Immature natural killer cell (primary cell): ENCODE data around the gene SIRT7. TPM values are rescaled to one million over a fixed set of nuclear protein-coding genes. Genes with fewer than 3 reads are reported as not detected.
A peak's percentile ranks its signal among the peaks of the same experiment; 100 is the strongest.

Source experiments
- DNase-seq, 3 donors: peaks; one replicate each; pipeline ENCODE4 v3.0.0; 2022; ENCODE audit warnings: mixed read lengths in 1 of 3
- H3K27ac Mint-ChIP-seq, 6 donors: one replicate each; pipeline ENCODE4 v1.8.0; 2020; ENCODE audit warnings: mixed read lengths in 6 of 6, mild to moderate bottlenecking in 5 of 6, inconsistent platforms in 4 of 6, moderate library complexity in 3 of 6
- H3K27me3 Mint-ChIP-seq, 3 donors: one replicate each; pipeline ENCODE4 v1.8.0; 2020 to 2021; ENCODE audit warnings: low read depth in 3 of 3, mild to moderate bottlenecking in 3 of 3, mixed read lengths in 3 of 3, moderate library complexity in 3 of 3, inconsistent platforms in 1 of 3
- H3K36me3 Mint-ChIP-seq, 3 donors: one replicate each; pipeline ENCODE4 v1.8.0; 2020; ENCODE audit warnings: mixed read lengths in 3 of 3, inconsistent platforms in 2 of 3, mild to moderate bottlenecking in 2 of 3
- H3K4me1 Mint-ChIP-seq, 2 donors: one replicate each; pipeline ENCODE4 v1.8.0; 2020; ENCODE audit warnings: inconsistent platforms in 2 of 2, mild to moderate bottlenecking in 2 of 2, mixed read lengths in 2 of 2, moderate library complexity in 1 of 2
- H3K4me3 Mint-ChIP-seq, 5 donors: one replicate each; pipeline ENCODE4 v1.8.0; 2020; ENCODE audit warnings: mild to moderate bottlenecking in 5 of 5, mixed read lengths in 5 of 5, inconsistent platforms in 3 of 5, moderate library complexity in 3 of 5
- H3K9me3 Mint-ChIP-seq, 6 donors: one replicate each; pipeline ENCODE4 v1.8.0; 2020; ENCODE audit warnings: mild to moderate bottlenecking in 6 of 6, mixed read lengths in 6 of 6, inconsistent platforms in 4 of 6, moderate library complexity in 3 of 6
- polyA plus RNA-seq, 3 donors: library from polyadenylated mRNA; unstranded; fragments of 300-500 nt; fragmentation: Illumina TruSeq; gene quantifications; one replicate each; pipeline ENCODE4 v1.2.3, GENCODE V29; 2021

SIRT7 gene
- polyA plus RNA-seq, 3 donors from 2014 or later = 27.2 to 54.7 (median 36.2) TPM

DNA sequence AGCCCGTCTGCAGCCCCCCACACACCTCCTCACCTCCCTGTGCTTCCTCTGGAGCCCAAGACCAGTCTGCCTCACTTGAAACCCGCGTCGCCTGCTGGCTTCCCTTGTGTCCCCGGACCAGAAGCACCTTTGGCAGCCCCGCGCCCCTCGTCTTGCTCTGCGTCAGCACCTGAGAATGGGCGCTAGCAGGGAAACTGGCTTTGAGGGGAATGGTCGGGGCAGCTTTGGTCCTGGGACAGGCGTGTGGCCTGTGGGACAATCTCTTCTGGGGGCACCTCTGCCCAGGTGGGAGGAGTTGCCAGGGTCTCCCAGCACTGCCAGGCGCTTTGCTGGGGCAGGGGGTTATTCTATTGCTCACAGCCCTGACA lies 13.2 kb upstream of the SIRT7 start:
- H3K27me3 Mint-ChIP-seq = peaks cover 3 to 11% (median 4%) of the 10 kb centered on the region in 3 donors
- no peak overlapping the region for H3K27ac Mint-ChIP-seq
- H3K9me3 Mint-ChIP-seq = no peaks in the 10 kb centered on the region
- H3K4me3 Mint-ChIP-seq = no peak overlapping the region
- no peak for DNase-seq
- H3K4me1 Mint-ChIP-seq = peaks cover 4% of the 10 kb centered on the region in 2 donors
- H3K36me3 Mint-ChIP-seq = no peaks in the 10 kb centered on the region

DNA sequence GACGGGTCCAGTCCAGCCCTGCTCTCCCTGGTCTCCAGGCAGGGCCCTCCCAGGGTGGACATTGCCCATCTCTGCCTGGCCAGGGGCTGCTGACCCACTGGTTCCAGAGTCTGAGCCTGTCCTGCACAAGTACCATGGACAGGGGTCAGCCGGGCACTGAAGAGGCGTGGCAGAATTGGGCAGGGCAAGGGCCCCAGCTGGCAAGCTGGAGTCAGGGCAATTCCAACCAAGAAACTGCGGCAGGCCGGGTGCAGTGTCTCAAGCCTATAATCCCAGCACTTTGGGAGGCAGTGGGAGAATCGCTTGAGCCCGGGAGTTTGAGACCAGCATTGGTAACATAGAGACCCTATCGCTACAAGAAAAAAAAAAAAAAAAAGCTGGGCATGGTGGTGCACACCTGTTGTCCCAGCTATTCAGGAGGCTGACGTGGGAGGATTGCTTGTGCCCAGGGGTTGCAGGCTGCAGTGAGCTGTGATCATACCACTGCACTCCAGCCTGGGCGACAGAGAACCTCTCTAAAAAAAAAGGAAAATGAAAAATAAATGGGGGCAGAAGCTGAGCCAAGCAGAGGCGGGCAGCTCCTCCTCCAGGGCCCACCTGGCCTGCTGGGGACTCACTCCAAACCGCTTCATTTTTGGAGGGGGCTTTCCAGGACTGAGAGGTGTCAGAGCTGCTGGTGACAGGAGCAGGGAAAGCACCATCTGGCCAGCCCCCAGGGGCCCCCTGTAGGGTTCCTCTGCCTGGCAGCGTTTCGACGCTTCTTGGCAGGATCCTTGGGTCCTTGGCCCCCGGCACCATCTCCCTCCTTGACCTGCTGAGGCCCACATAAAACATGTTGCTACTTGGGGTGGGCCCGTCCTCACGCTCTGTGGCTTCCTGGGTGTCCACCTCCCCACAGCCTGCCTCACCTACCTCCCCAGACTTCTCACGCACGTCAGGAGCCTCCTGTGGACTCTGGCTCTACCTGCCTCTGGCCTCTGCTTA lies 12.5 kb upstream of the SIRT7 start:
- Mint-ChIP-seq H3K27me3 (peaks cover 3 to 14% (median 5%) of the 10 kb centered on the region in 3 donors), H3K36me3 (no peaks in the 10 kb centered on the region), H3K4me3 (no peak overlapping the region), H3K4me1 (peaks cover 7 to 10% of the 10 kb centered on the region in 2 donors), H3K9me3 (no peaks in the 10 kb centered on the region), H3K27ac (no peak overlapping the region)
- DNase-seq = no peak

DNA sequence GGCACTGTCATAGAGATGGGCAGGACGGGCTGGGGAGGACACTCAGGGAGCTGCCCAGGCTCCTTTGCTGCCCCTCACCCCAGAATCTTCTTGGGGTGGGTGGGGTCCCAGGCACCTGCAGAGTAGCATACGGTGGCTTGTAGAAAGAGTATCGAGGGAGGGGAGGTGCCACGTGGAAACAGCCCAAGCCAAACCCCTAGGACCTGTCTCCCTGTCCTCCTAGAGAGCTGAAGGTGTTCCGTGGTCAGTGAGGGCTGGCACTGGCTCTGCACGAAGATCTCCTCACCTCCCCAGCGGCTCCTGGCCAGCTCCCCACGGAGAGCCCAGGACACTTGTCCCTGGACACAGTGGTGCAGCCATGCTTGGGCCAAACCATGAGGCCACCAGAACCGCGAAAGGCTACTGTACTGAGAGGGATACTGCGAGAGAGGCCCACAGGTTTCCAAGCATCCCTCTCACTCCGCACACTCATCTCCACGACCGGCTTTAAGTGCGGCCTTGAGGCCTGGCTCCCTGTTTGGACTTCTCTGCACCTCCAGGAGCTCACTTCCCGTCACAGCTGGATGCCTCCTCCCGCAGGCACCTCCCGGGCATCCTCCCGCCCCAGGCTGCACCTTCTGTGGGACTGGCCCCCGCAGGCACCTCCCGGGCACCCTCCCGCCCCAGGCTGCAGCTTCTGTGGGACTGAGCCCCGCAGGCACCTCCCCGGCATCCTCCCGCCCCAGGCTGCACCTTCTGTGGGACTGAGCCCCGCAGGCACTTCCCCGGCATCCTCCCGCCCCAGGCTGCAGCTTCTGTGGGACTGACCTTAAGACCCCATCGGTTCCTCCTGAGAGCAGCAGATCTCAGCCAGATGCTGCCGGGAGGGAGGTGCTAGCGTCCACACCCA lies 11.5 kb upstream of the SIRT7 start:
- Mint-ChIP-seq H3K27me3 (peaks cover 3 to 11% (median 6%) of the 10 kb centered on the region in 3 donors), H3K36me3 (no peaks in the 10 kb centered on the region), H3K9me3 (no peaks in the 10 kb centered on the region), H3K27ac (no peak overlapping the region), H3K4me3 (peak overlapping the region; percentile 41 to 62 (median 46)), H3K4me1 (peaks cover 7 to 11% of the 10 kb centered on the region in 2 donors)
- DNase-seq = no peak

DNA sequence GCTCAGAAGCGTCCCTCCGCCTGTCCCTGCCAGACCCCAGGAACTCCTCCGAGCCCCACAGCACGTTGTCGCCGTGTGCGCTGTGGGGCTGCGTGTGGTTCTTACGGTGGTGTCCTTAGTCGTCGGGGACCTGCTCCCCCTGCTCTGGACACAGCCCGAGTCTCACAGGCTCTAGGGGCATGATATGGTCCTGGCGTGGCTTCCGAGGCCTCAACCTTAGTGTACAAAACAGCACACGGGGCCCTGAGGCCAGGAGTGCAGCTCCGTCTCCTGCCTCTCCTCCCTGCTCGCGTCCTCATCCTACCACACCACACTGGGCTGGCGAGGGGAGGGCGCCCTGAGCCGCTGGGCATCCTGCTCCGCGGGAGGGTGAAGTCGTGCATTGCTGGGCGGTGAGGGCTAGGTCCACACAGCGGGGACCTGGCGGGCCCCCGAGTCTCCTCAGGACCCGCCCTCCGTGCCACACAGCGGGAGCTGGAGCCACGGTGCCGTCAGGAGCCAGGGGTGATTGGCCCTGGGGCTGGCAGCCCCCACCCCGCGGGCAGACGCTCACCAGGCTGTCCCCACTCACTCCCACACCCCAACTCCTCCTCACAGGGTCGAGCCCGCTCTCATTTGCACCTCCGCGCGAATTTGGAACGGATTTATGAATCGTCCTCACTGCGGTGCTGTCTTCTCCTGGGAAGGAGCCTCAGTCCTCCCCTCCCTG lies 10.7 kb upstream of the SIRT7 start:
- H3K9me3 Mint-ChIP-seq = no peaks in the 10 kb centered on the region
- H3K4me1 Mint-ChIP-seq = peaks cover 7 to 11% of the 10 kb centered on the region in 2 donors
- peaks cover 3 to 11% (median 6%) of the 10 kb centered on the region in 3 donors for H3K27me3 Mint-ChIP-seq
- H3K27ac Mint-ChIP-seq = no peak overlapping the region
- H3K36me3 Mint-ChIP-seq = no peaks in the 10 kb centered on the region
- peak overlapping the region; percentile 41 to 62 (median 53) for H3K4me3 Mint-ChIP-seq
- no peak for DNase-seq

DNA sequence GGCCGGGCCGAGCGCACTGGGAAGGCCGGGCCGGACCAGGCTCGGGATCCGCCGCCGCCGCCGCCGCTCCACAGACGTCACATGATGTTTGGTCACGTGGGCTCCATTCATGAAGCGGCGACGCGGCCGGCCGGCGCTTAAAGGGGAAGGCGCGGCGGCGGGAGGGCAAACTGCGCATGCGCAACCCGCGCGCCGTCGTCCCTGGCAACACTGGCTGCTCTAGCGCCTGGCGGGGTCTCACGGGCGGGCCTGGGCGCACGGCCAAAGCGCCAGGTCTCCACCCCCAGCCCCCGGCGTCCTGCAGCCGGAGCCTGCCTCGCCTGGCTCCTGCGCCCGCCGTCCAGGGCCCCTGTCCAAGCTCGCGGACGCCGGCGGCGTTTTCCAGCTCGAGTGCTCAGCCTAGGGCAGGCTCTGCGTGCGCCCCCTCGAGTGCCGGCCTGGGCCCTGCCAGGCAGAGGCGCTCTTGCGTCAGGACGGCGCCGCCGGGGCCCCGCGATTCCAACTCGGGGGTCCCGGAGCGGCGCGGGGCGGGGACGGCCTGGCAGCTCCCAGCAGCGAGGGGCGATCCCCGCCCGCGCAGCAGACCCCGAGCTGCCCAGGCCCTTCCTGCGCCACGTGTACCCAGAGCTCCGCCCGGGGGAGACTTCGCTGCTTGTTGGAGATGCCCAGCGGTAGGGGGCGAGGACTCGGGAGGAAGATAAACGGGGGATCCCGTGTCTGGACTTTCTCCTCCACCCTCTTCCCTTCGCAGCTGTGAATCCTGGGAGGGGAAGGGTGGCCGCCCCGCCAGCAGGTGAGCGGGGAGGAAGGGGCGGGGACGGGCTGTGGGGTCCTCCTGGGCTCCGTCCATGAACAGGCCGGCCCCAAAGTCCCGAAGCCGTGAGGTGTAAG lies 9.9 kb upstream of the SIRT7 start, which contains the start of gene MAFG:
TSS of gene MAFG (minus strand) at position 83 of the 891 bp plus-strand sequence. CDS start 4,550 bp downstream, outside the sequence.
- DNase-seq = peak; percentile 90 to 93 (median 92)
- no peaks in the 10 kb centered on the region for H3K36me3 Mint-ChIP-seq
- peak within 1 kb of the TSS in 5 of 6 donors; percentile 40 to 64 (median 46) for H3K27ac Mint-ChIP-seq
- no peaks in the 10 kb centered on the region for H3K9me3 Mint-ChIP-seq
- H3K4me3 Mint-ChIP-seq = peak within 1 kb of the TSS; percentile 69 to 81 (median 73)
- H3K4me1 Mint-ChIP-seq = peaks cover 7 to 12% of the 10 kb centered on the region in 2 donors
- H3K27me3 Mint-ChIP-seq = peaks cover 3 to 9% (median 6%) of the 10 kb centered on the region in 3 donors

DNA sequence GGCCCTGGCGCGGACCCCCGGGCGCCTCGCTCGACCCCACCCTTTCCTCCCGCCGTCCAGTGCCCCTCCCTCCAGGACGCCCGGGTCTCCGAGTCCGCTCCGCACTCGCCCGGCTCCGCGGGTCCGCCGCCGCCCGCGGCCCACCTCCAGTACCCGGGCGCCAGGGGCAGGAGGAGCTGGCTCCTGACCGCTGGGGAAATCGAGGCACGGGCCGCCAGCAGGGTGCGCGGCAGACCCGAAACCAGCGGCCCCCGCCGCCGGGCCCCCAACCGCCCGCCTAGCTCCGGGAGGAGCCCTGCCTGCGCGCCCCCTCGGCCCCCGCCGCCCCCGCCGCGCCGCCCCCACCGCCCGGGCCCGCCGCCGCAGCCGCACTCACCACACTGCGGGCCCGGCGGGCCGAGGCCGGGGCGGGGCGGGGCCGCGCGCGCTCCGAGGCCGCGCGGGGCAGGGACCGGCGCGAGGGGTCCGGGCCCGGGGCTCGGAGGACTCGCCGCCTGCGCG lies 9.2 kb upstream of the SIRT7 start:
- Mint-ChIP-seq H3K36me3 (no peaks in the 10 kb centered on the region), H3K4me1 (peaks cover 7 to 12% of the 10 kb centered on the region in 2 donors), H3K9me3 (no peaks in the 10 kb centered on the region), H3K4me3 (peak overlapping the region in 4 of 5 donors; percentile 65 to 73 (median 70)), H3K27me3 (peaks cover 3 to 12% (median 6%) of the 10 kb centered on the region in 3 donors), H3K27ac (no peak overlapping the region)
- DNase-seq = peak in 2 of 3 donors; percentile 10 to 26

DNA sequence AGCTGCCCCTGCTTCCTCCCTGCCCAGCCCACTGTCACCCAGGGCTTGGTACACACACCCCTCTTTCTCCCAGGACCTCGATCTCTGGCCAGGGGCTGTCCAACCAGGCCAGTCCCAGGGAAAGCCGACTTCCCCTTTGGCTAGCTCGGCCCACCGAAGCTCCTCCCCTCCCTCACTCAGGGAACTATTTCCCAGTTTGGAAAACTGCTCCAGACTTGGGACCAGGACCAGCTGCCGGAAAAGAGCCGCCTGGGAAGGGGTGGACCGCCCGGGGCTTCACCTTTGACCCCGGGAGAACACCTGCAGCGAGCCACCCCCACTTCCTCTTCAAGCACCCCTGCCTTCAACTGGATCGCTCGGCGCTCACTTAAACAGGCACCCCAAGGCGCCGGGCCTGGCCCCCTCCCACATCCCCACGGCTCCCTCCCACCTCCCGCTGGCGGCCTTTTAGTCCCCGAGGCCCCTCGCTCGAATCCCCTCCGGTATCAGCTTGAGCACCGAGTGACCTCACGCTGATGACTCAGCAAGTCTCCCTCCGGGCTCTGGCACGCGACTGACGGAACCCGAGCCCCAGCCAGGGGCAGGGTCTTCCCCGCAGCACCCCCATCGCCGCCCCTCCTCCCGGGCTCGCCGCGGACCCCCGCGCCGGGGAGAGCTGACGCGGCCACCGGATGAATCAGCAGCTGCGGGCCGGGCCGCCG lies 8.6 kb upstream of the SIRT7 start:
- Mint-ChIP-seq H3K27me3 (peaks cover 3 to 14% (median 6%) of the 10 kb centered on the region in 3 donors), H3K4me1 (peaks cover 7 to 12% of the 10 kb centered on the region in 2 donors), H3K36me3 (no peaks in the 10 kb centered on the region), H3K27ac (peak overlapping the region in 4 of 6 donors; percentile 40 to 60 (median 52)), H3K9me3 (no peaks in the 10 kb centered on the region), H3K4me3 (peak overlapping the region; percentile 64 to 81 (median 69))
- DNase-seq = peak in 1 of 3 donors; percentile 9

DNA sequence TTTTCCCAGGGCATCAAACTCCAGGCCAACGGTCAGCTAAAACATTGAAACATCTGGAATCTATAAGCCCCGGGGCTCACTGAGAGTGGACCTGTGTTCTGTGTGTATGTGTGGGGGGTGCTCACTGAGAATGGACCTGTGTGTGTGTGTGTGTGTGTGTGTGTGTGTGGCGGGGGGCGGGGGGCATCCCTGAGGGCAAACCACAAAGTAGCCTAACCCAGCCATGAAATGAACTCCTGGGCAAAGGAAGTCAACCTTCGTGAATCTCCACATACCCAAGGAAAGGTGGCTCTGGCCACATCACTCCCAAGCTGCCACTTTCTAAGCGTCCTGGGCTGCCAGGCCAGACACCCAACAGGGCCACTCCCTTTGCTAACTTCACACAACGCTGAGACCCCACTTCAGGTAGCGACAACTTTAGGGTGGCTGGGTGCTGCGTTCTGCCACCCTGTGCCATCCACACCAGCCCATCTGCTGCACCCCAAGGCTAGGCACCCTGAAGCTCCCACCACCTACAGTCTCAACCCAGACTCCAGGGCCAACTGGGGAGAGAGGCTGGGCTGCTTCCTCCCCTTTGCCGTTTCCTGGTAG lies 8.0 kb upstream of the SIRT7 start:
- peak overlapping the region; percentile 64 to 81 (median 69) for H3K4me3 Mint-ChIP-seq
- no peaks in the 10 kb centered on the region for H3K36me3 Mint-ChIP-seq
- peaks cover 3 to 14% (median 6%) of the 10 kb centered on the region in 3 donors for H3K27me3 Mint-ChIP-seq
- H3K27ac Mint-ChIP-seq = peak overlapping the region in 4 of 6 donors; percentile 26 to 60 (median 52)
- no peak for DNase-seq
- peaks cover 7 to 12% of the 10 kb centered on the region in 2 donors for H3K4me1 Mint-ChIP-seq
- H3K9me3 Mint-ChIP-seq = no peaks in the 10 kb centered on the region

DNA sequence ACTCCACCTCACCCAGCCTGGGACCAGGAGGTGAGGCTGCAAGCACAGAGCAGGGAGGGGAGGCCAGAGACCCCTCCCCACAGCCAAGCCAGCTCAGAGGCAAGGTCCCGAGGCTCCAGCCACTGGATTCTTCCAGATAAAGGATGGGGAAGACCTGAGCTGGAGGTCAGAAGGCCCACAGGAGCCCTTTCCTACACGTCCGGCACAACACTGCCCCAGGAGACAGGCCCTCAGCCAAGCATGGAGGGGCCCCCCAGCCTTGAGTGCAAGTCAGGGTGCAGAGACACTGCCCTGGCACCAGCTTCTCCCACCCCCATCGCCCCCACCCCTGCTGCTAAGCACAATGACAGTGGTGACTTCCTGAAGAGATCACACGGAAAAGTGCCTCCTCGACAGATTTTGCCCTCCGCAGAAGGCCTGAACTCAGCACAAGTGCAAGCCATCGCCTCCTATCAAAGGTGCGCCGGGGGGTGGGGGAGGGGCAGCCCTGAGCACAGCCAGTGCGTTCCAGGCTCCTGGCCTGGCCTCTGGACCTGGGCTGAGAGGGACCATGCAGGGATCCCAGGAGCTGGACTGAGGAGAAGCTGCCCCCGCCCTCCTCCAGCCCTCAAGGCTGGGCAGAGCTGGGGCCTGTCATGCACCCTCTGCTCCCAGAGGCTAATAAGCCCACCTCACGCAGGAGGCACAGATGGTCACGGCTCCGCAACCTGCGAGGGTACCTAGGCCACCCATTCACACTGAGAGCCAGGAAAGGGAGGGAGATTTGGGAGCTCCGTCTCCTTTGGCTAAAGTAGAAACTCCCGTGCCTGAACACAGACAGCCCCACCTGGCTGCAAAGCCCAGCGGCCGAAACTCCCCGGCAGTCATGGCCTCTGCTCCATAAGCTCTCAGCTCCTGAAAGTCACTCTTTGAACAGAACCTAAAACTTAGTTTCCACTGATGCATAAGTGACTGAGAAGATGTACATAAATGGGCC lies 6.9 kb upstream of the SIRT7 start:
- Mint-ChIP-seq H3K27me3 (peaks cover 2 to 14% (median 3%) of the 10 kb centered on the region in 3 donors), H3K4me3 (peak overlapping the region in 4 of 5 donors; percentile 9 to 81 (median 42)), H3K27ac (no peak overlapping the region), H3K4me1 (peaks cover 7 to 12% of the 10 kb centered on the region in 2 donors), H3K36me3 (no peaks in the 10 kb centered on the region), H3K9me3 (no peaks in the 10 kb centered on the region)
- no peak for DNase-seq

DNA sequence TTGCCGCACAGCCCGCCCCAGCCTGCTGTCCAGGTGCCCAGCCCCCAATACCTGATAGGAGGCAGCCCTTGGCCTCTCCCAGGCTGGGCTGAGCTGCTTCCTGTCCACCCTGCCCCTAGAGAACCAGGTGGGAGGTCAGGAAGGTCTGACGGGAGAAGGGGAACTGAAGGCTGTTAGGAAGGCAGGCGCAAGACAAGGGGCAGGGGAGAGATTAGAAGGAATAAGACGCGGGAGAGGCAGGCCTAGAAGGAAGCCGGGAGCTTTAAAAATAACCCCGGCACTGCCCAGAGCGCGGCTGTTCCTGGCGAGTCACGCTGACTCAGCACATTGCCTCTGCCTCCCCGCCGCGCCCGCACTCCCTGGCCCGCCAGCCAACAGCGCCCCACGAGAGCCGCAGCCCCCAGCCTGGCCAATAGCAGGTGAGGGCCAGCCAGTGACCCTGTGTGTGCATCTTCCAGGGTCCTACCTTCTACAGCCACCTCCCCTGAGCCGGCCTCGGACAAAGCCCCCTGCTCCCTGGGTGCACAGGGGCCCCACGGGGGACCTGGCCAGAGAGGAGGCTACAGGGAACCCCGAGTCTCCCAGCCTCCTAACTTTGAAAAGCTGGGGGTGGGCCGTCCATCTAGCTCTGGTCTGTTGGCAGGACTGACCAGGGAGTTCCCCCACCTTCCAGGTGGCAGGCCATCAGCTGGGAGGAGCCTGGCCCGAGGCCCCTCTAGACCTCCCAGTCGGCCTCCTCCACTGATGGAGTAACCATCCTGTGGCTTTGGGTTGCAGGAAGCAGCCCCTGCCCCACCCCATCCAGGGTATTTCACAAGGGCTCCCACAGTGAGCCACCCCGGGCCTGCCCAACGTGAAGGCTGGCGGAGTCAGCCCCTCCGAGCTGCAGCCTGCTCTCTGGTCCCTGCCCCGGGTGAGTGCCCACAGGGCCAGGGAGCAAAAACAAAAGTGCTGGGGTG lies 5.6 kb upstream of the SIRT7 start:
- no peak for DNase-seq
- H3K27me3 Mint-ChIP-seq = peaks cover 2 to 14% (median 6%) of the 10 kb centered on the region in 3 donors
- no peaks in the 10 kb centered on the region for H3K36me3 Mint-ChIP-seq
- H3K4me3 Mint-ChIP-seq = no peak overlapping the region
- H3K4me1 Mint-ChIP-seq = peaks cover 7 to 16% of the 10 kb centered on the region in 2 donors
- no peak overlapping the region for H3K27ac Mint-ChIP-seq
- no peaks in the 10 kb centered on the region for H3K9me3 Mint-ChIP-seq
